Endothelial cell of umbilical vein (primary cell): ENCODE measurements around the gene CCND3.

Experiments
- CTCF ChIP-seq, 2 donors: IDR thresholded peaks; 1 replicate in 1 of 2; 2 replicates in 1 of 2; pipeline ENCODE4 v1.5.1; 2011; ENCODE audit warnings: low read length in 2 of 2, mild to moderate bottlenecking in 2 of 2, moderate library complexity in 2 of 2, control low read depth in 1 of 2, inconsistent platforms in 1 of 2, low read depth in 1 of 2; ENCODE audit not compliant: insufficient read depth in 1 of 2; ENCODE audit errors: extremely low read depth in 1 of 2
- EZH2 ChIP-seq: IDR thresholded peaks from 2 replicates; pipeline ENCODE4 v1.6.1; 2012; ENCODE audit warnings: borderline replicate concordance, low read depth, mild to moderate bottlenecking, moderate library complexity, low read length, inconsistent platforms; ENCODE audit not compliant: severe bottlenecking
- GATA2 ChIP-seq: IDR thresholded peaks from 2 replicates; pipeline ENCODE4 v1.7.0; 2011; ENCODE audit warnings: low read depth, mild to moderate bottlenecking, moderate library complexity, mixed read lengths, low read length; ENCODE audit not compliant: insufficient read length, insufficient read depth
- JUN ChIP-seq: IDR thresholded peaks from 2 replicates; pipeline ENCODE4 v1.6.1; 2011; ENCODE audit warnings: borderline replicate concordance, low read depth; ENCODE audit not compliant: insufficient read length, insufficient read depth
- MAX ChIP-seq: IDR thresholded peaks from 2 replicates; pipeline ENCODE4 v1.6.1; 2011; ENCODE audit not compliant: insufficient read depth, insufficient read length
- POLR2A ChIP-seq: IDR thresholded peaks from 2 replicates; pipeline ENCODE4 v1.6.1; 2012; ENCODE audit warnings: low read depth, mild to moderate bottlenecking, control low read depth, low read length

DNA sequence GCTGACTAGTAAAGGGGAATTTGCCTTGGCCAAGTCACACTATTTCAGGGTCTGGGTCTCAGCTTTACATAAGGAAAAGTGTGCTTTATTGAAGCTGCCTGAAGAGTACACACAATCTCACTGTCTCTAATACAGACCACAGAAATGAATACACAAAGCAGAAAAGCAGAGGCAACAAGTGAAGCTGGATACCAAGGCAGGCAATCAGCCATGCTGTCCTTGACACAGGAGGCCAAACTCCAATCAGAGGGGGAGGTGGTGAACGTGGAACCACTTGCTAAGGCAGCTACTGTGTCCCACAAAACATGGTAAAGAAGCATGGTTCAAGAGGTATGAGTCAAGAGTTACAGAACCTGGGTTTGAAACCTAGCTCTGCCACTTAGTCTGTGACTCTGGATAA is 21.8 kb upstream of the CCND3 start:
- TF ChIP-seq POLR2A, result no peak
- no peak for TF ChIP-seq CTCF (IDR thresholded peaks at IDR 0.05; ENCODE audit: extremely low read depth in 1 of 2, insufficient read depth in 1 of 2, low read depth in 1 of 2, low read length in 2 of 2)
- no peak for TF ChIP-seq MAX
- TF ChIP-seq EZH2, result no peak
- no peak for TF ChIP-seq JUN
- TF ChIP-seq GATA2, result no peak
